H9 (cell line): Measurements from ENCODE around the gene AP3S1. TPM values are rescaled to one million over a fixed set of nuclear protein-coding genes. Genes with fewer than 3 reads are reported as not detected.

Experiments
- DNase-seq: peaks from one replicate; pipeline ENCODE4 v3.0.0-alpha.2; 2017
- H2AFZ ChIP-seq: one replicate; pipeline ENCODE4 v1.6.1; 2013; ENCODE audit warnings: mild to moderate bottlenecking, low read length, control low read depth, moderate library complexity
- H2AK5ac ChIP-seq: 2 replicates; pipeline ENCODE4 v1.6.1; 2013; ENCODE audit warnings: low read length, control low read depth, mixed read lengths; ENCODE audit not compliant: insufficient read length
- H2BK120ac ChIP-seq: one replicate; pipeline ENCODE4 v1.6.1; 2013; ENCODE audit warnings: low read depth, mild to moderate bottlenecking, low read length, control low read depth, inconsistent platforms; ENCODE audit not compliant: poor library complexity, severe bottlenecking
- H2BK12ac ChIP-seq: 2 replicates; pipeline ENCODE4 v1.6.1; 2013; ENCODE audit warnings: low read length, control low read depth, mixed read lengths, low read depth; ENCODE audit not compliant: insufficient read length
- H2BK15ac ChIP-seq: 2 replicates; pipeline ENCODE4 v1.6.1; 2013; ENCODE audit warnings: low read depth, low read length, control low read depth
- H2BK20ac ChIP-seq: one replicate; pipeline ENCODE4 v1.6.1; 2013; ENCODE audit warnings: low read depth, mild to moderate bottlenecking, low read length, control low read depth, inconsistent platforms; ENCODE audit not compliant: poor library complexity, severe bottlenecking
- H2BK5ac ChIP-seq: 2 replicates; pipeline ENCODE4 v1.6.1; 2013; ENCODE audit warnings: low read length, control low read depth, mixed read lengths; ENCODE audit not compliant: insufficient read length
- H3K14ac ChIP-seq: 2 replicates; pipeline ENCODE4 v1.6.1; 2013; ENCODE audit warnings: low read length, control low read depth; ENCODE audit not compliant: insufficient read depth
- H3K18ac ChIP-seq: 2 replicates; pipeline ENCODE4 v1.6.1; 2013; ENCODE audit warnings: low read depth, mild to moderate bottlenecking, mixed read lengths, low read length, control low read depth; ENCODE audit not compliant: insufficient read length
- H3K23ac ChIP-seq: 2 replicates; pipeline ENCODE4 v1.6.1; 2013; ENCODE audit warnings: low read length, control low read depth, mixed read lengths, low read depth; ENCODE audit not compliant: insufficient read length
- H3K23me2 ChIP-seq: 2 replicates; pipeline ENCODE4 v1.6.1; 2013; ENCODE audit warnings: low read depth, mild to moderate bottlenecking, mixed read lengths, low read length, control low read depth; ENCODE audit not compliant: insufficient read length, poor library complexity, severe bottlenecking
- H3K27ac ChIP-seq: 2 replicates; pipeline ENCODE4 v1.5.1; 2013; ENCODE audit warnings: low read length, control low read depth, mixed read lengths, low read depth; ENCODE audit not compliant: insufficient read length
- H3K27me3 ChIP-seq: 2 replicates; pipeline ENCODE4 v1.6.1; 2013; ENCODE audit warnings: low read length, control low read depth, inconsistent platforms; ENCODE audit not compliant: insufficient read depth
- H3K4ac ChIP-seq: 2 replicates; pipeline ENCODE4 v1.6.1; 2013; ENCODE audit warnings: low read depth, mild to moderate bottlenecking, control low read depth, inconsistent platforms, low read length, moderate library complexity
- H3K4me1 ChIP-seq: 2 replicates; pipeline ENCODE4 v1.6.1; 2013; ENCODE audit warnings: low read length, control low read depth, inconsistent platforms; ENCODE audit not compliant: insufficient read depth
- H3K4me2 ChIP-seq: 2 replicates; pipeline ENCODE4 v1.6.1; 2013; ENCODE audit warnings: low read length, control low read depth, mixed read lengths; ENCODE audit not compliant: insufficient read length, insufficient read depth
- H3K56ac ChIP-seq: 2 replicates; pipeline ENCODE4 v1.6.1; 2013; ENCODE audit warnings: low read depth, mild to moderate bottlenecking, mixed read lengths, low read length, control low read depth; ENCODE audit not compliant: insufficient read length
- H3K79me1 ChIP-seq: 2 replicates; pipeline ENCODE4 v1.6.1; 2013; ENCODE audit warnings: low read depth, mild to moderate bottlenecking, moderate library complexity, low read length, control low read depth, inconsistent platforms; ENCODE audit not compliant: insufficient read depth, poor library complexity, severe bottlenecking
- H3K79me2 ChIP-seq: 2 replicates; pipeline ENCODE4 v1.6.1; 2013; ENCODE audit warnings: low read length, control low read depth, inconsistent platforms; ENCODE audit not compliant: insufficient read depth
- H3K9ac ChIP-seq: 2 replicates; pipeline ENCODE4 v1.6.1; 2013; ENCODE audit warnings: low read length, control low read depth, mixed read lengths; ENCODE audit not compliant: insufficient read length; ENCODE audit errors: extremely low read depth
- H3K9me3 ChIP-seq: one replicate; pipeline ENCODE4 v1.6.1; 2013; ENCODE audit warnings: low read depth, low read length, inconsistent platforms; ENCODE audit not compliant: control insufficient read depth
- H3T11ph ChIP-seq: one replicate; pipeline ENCODE4 v1.6.1; 2013; ENCODE audit warnings: mild to moderate bottlenecking, low read length, control low read depth, inconsistent platforms
- H4K20me1 ChIP-seq: one replicate; pipeline ENCODE4 v1.6.1; 2013; ENCODE audit not compliant: control insufficient read depth, insufficient read length, insufficient read depth
- H4K5ac ChIP-seq: 2 replicates; pipeline ENCODE4 v1.6.1; 2013; ENCODE audit warnings: low read depth, mild to moderate bottlenecking, mixed read lengths, low read length, control low read depth; ENCODE audit not compliant: insufficient read length
- H4K8ac ChIP-seq: replicated peaks from 2 replicates; pipeline ENCODE4 v1.6.1; 2013; ENCODE audit warnings: low read length, control low read depth, mixed read lengths, low read depth; ENCODE audit not compliant: insufficient read length
- H4K91ac ChIP-seq: 2 replicates; pipeline ENCODE4 v1.6.1; 2013; ENCODE audit warnings: low read depth, mild to moderate bottlenecking, moderate library complexity, mixed read lengths, low read length, control low read depth; ENCODE audit not compliant: insufficient read length
- H3K27ac Mint-ChIP-seq, 3 experiments: 2 replicates in 2 of 3; 3 replicates in 1 of 3; pipeline ENCODE4 v1.8.0; 2020 to 2021; ENCODE audit warnings: mixed read lengths in 3 of 3, mild to moderate bottlenecking in 1 of 3, moderate library complexity in 1 of 3
- H3K27me3 Mint-ChIP-seq: 2 replicates; pipeline ENCODE4 v1.8.0; 2021; ENCODE audit warnings: low read depth, mild to moderate bottlenecking, moderate library complexity, mixed read lengths
- H3K36me3 Mint-ChIP-seq, 3 experiments: 2 replicates in 2 of 3; 3 replicates in 1 of 3; pipeline ENCODE4 v1.8.0; 2020 to 2021; ENCODE audit warnings: low read depth in 3 of 3, mixed read lengths in 3 of 3; ENCODE audit not compliant: insufficient read depth in 1 of 3
- H3K4me1 Mint-ChIP-seq, 2 experiments: 2 replicates each; pipeline ENCODE4 v1.8.0; 2020; ENCODE audit warnings: mixed read lengths in 2 of 2
- H3K4me3 Mint-ChIP-seq, 2 experiments: 2 replicates in 1 of 2; 3 replicates in 1 of 2; pipeline ENCODE4 v1.8.0; 2020 to 2021; ENCODE audit warnings: mild to moderate bottlenecking in 2 of 2, mixed read lengths in 2 of 2, moderate library complexity in 1 of 2
- H3K9me3 Mint-ChIP-seq, 2 experiments: 2 replicates in 1 of 2; 3 replicates in 1 of 2; pipeline ENCODE4 v1.8.0; 2020; ENCODE audit warnings: mild to moderate bottlenecking in 2 of 2, mixed read lengths in 2 of 2, moderate library complexity in 1 of 2
- CTCF ChIP-seq: fragments of 200-600 bp; sonication (generic); conservative IDR thresholded peaks from 3 replicates; pipeline ENCODE4 v1.8.0; 2021; ENCODE audit warnings: antibody characterized with exemption, mild to moderate bottlenecking
- WGBS: extraction: QIAGEN DNeasy Blood & Tissue Kit; methylation state at CpG from one replicate; pipeline ENCODE4 v1.1.7; 2013; ENCODE audit warnings: missing lambda C conversion rate, low lambda C conversion rate, mixed read lengths; ENCODE audit not compliant: insufficient read length; ENCODE audit errors: extremely low coverage; 5-methylcytosine and 5-hydroxymethylcytosine counted together
- total RNA-seq: library from RNA; stranded (reverse); gene quantifications from 2 replicates; pipeline ENCODE4 v1.2.1, GENCODE V29; 2021

Gene AP3S1
- total RNA-seq, 1 experiment from 2014 or later: 78.4 TPM

GRCh38 chr5:115947260-115947659, 105.5 kb downstream of the AP3S1 start:
- TF ChIP-seq CTCF: no peak

More at GRCh38 chr5:115947260-115947659, 105.5 kb downstream of the AP3S1 start:
- Histone ChIP-seq H3K23ac (no peak overlapping the region), H3K18ac (no peak overlapping the region), H2BK15ac (no peak overlapping the region), H3K79me2 (no peaks in the 10 kb centered on the region; the same call in 1 of the 2 replicates), H3K4me2 (no peak overlapping the region), H3K23me2 (no peaks in the 10 kb centered on the region), H3K79me1 (no peaks in the 10 kb centered on the region), H2BK120ac (no peak overlapping the region), H3K14ac (no peak overlapping the region), H3K9me3 (no peaks in the 10 kb centered on the region), H4K91ac (no peak overlapping the region), H4K5ac (no peak overlapping the region), H3T11ph (no peak overlapping the region), H2BK20ac (no peak overlapping the region), H2AK5ac (no peak overlapping the region), H3K4me1 (no peaks in the 10 kb centered on the region), H3K56ac (no peak overlapping the region), H4K8ac (no peak overlapping the region), H3K27ac (no peak overlapping the region), H2BK5ac (no peak overlapping the region), H3K9ac (no peak overlapping the region), H3K27me3 (no peaks in the 10 kb centered on the region), H3K4ac (no peak overlapping the region), H2AFZ (no peak overlapping the region), H2BK12ac (no peak overlapping the region), H4K20me1 (no peaks in the 10 kb centered on the region)
- no CpG with 5 or more reads among the region's 2 CpGs for WGBS
- no peak overlapping the region for H3K27ac Mint-ChIP-seq
- H3K27me3 Mint-ChIP-seq: no peaks in the 10 kb centered on the region
- no peak overlapping the region for H3K4me3 Mint-ChIP-seq
- H3K9me3 Mint-ChIP-seq: peaks cover 3 to 7% of the 10 kb centered on the region in 2 experiments; a peak in 4 of 5 replicates
- peaks cover 5 to 8% of the 10 kb centered on the region in 2 experiments for H3K4me1 Mint-ChIP-seq
- DNase-seq: no peak
- H3K36me3 Mint-ChIP-seq: peaks cover 0 to 3% (median 0%) of the 10 kb centered on the region in 3 experiments; a peak in 3 of 7 replicates
